ENCODE measurements around the gene MAGI1. TPM values are rescaled to one million over a fixed set of nuclear protein-coding genes. Genes with fewer than 3 reads are reported as not detected.

MAGI1 gene
- total RNA-seq, 1 experiment from 2014 or later: 58.2 TPM

DNA sequence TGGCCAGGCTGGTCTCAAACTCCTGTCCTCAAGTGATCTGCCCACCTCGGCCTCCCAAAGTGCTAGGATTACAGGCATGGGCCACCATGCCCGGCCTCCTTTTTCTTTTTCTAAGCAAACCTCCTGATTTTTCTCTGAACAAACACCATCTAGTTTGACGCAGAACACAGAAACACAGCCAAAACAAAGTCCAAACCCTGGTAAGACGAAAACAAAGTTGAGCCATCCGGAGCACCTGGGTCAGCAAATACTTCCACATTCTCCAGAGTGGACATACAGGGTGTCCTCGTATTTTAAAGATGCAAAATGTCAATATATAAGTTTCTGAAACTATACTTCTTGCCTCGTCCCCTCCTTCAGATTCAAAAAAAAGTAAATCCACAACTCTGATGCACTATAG is 715.8 kb downstream of the MAGI1 start (continued):
- no peak for TF ChIP-seq JAZF1 (CRISPR knock-in tag; IDR thresholded peaks at IDR 0.05)
- no peak for TF ChIP-seq ZBTB21 (CRISPR knock-in tag; IDR thresholded peaks at IDR 0.05; ENCODE audit: borderline replicate concordance)
- TF ChIP-seq ZNF219 (CRISPR knock-in tag; IDR thresholded peaks at IDR 0.05; ENCODE audit: borderline replicate concordance): no peak
- TF ChIP-seq FOXJ3 (CRISPR knock-in tag; IDR thresholded peaks at IDR 0.05; ENCODE audit: borderline replicate concordance): no peak
- TF ChIP-seq, protein P1, sequence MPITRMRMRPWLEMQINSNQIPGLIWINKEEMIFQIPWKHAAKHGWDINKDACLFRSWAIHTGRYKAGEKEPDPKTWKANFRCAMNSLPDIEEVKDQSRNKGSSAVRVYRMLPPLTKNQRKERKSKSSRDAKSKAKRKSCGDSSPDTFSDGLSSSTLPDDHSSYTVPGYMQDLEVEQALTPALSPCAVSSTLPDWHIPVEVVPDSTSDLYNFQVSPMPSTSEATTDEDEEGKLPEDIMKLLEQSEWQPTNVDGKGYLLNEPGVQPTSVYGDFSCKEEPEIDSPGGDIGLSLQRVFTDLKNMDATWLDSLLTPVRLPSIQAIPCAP (CRISPR knock-in tag; IDR thresholded peaks at IDR 0.05): no peak
- no peak for TF ChIP-seq CREB1 (CRISPR knock-in tag; IDR thresholded peaks at IDR 0.05)
- TF ChIP-seq, protein P2, sequence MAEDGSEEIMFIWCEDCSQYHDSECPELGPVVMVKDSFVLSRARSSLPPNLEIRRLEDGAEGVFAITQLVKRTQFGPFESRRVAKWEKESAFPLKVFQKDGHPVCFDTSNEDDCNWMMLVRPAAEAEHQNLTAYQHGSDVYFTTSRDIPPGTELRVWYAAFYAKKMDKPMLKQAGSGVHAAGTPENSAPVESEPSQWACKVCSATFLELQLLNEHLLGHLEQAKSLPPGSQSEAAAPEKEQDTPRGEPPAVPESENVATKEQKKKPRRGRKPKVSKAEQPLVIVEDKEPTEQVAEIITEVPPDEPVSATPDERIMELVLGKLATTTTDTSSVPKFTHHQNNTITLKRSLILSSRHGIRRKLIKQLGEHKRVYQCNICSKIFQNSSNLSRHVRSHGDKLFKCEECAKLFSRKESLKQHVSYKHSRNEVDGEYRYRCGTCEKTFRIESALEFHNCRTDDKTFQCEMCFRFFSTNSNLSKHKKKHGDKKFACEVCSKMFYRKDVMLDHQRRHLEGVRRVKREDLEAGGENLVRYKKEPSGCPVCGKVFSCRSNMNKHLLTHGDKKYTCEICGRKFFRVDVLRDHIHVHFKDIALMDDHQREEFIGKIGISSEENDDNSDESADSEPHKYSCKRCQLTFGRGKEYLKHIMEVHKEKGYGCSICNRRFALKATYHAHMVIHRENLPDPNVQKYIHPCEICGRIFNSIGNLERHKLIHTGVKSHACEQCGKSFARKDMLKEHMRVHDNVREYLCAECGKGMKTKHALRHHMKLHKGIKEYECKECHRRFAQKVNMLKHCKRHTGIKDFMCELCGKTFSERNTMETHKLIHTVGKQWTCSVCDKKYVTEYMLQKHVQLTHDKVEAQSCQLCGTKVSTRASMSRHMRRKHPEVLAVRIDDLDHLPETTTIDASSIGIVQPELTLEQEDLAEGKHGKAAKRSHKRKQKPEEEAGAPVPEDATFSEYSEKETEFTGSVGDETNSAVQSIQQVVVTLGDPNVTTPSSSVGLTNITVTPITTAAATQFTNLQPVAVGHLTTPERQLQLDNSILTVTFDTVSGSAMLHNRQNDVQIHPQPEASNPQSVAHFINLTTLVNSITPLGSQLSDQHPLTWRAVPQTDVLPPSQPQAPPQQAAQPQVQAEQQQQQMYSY (CRISPR knock-in tag; IDR thresholded peaks at IDR 0.05): no peak
- TF ChIP-seq TEAD4 (CRISPR knock-in tag; IDR thresholded peaks at IDR 0.05): no peak

DNA sequence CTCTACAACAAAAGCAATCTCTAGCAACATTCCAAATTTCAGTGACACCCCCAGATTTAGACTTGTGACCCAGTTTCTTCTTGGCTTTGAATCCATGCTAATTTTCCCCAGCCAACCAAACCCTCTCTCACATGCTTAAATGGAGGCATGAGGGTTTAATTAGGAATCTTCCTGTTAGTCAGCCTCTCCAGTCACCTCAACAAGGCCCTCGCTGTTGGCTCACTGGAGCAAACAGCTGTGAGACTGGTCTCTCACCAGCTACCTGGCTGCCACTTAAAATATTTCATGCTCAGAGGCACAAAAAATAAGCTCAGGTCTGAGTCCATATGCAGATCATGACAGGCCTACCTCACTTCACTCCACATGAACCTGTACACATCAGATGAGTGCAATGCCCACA is 720.5 kb downstream of the MAGI1 start:
- ChIA-PET POLR2A (no interaction called here), CTCF (no interaction called here)
- Mint-ChIP-seq H3K9me3 (peaks cover 26% of the 10 kb centered on the region), H3K27me3 (ENCODE audit: low read depth) (peaks cover 20% of the 10 kb centered on the region), H3K27ac (no peak overlapping the region), H3K36me3 (peaks cover 5% of the 10 kb centered on the region; the same call in 1 of the 2 replicates), H3K4me3 (no peak overlapping the region), H3K4me1 (no peaks in the 10 kb centered on the region)
- TF ChIP-seq, protein P3, sequence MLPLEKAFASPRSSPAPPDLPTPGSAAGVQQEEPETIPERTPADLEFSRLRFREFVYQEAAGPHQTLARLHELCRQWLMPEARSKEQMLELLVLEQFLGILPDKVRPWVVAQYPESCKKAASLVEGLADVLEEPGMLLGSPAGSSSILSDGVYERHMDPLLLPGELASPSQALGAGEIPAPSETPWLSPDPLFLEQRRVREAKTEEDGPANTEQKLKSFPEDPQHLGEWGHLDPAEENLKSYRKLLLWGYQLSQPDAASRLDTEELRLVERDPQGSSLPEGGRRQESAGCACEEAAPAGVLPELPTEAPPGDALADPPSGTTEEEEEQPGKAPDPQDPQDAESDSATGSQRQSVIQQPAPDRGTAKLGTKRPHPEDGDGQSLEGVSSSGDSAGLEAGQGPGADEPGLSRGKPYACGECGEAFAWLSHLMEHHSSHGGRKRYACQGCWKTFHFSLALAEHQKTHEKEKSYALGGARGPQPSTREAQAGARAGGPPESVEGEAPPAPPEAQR (CRISPR knock-in tag; IDR thresholded peaks at IDR 0.05): no peak
- TF ChIP-seq, protein P4, sequence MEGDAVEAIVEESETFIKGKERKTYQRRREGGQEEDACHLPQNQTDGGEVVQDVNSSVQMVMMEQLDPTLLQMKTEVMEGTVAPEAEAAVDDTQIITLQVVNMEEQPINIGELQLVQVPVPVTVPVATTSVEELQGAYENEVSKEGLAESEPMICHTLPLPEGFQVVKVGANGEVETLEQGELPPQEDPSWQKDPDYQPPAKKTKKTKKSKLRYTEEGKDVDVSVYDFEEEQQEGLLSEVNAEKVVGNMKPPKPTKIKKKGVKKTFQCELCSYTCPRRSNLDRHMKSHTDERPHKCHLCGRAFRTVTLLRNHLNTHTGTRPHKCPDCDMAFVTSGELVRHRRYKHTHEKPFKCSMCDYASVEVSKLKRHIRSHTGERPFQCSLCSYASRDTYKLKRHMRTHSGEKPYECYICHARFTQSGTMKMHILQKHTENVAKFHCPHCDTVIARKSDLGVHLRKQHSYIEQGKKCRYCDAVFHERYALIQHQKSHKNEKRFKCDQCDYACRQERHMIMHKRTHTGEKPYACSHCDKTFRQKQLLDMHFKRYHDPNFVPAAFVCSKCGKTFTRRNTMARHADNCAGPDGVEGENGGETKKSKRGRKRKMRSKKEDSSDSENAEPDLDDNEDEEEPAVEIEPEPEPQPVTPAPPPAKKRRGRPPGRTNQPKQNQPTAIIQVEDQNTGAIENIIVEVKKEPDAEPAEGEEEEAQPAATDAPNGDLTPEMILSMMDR (IDR thresholded peaks at IDR 0.05): no peak
- TF ChIP-seq NR3C1 (CRISPR knock-in tag; conservative IDR thresholded peaks at IDR 0.05; ENCODE audit: low read depth) (no peak), FOXP1 (CRISPR knock-in tag; IDR thresholded peaks at IDR 0.05; ENCODE audit: borderline replicate concordance) (no peak), SP1 (CRISPR knock-in tag; conservative IDR thresholded peaks at IDR 0.05) (no peak)
- TF ChIP-seq, protein P5, sequence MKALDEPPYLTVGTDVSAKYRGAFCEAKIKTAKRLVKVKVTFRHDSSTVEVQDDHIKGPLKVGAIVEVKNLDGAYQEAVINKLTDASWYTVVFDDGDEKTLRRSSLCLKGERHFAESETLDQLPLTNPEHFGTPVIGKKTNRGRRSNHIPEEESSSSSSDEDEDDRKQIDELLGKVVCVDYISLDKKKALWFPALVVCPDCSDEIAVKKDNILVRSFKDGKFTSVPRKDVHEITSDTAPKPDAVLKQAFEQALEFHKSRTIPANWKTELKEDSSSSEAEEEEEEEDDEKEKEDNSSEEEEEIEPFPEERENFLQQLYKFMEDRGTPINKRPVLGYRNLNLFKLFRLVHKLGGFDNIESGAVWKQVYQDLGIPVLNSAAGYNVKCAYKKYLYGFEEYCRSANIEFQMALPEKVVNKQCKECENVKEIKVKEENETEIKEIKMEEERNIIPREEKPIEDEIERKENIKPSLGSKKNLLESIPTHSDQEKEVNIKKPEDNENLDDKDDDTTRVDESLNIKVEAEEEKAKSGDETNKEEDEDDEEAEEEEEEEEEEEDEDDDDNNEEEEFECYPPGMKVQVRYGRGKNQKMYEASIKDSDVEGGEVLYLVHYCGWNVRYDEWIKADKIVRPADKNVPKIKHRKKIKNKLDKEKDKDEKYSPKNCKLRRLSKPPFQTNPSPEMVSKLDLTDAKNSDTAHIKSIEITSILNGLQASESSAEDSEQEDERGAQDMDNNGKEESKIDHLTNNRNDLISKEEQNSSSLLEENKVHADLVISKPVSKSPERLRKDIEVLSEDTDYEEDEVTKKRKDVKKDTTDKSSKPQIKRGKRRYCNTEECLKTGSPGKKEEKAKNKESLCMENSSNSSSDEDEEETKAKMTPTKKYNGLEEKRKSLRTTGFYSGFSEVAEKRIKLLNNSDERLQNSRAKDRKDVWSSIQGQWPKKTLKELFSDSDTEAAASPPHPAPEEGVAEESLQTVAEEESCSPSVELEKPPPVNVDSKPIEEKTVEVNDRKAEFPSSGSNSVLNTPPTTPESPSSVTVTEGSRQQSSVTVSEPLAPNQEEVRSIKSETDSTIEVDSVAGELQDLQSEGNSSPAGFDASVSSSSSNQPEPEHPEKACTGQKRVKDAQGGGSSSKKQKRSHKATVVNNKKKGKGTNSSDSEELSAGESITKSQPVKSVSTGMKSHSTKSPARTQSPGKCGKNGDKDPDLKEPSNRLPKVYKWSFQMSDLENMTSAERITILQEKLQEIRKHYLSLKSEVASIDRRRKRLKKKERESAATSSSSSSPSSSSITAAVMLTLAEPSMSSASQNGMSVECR (CRISPR knock-in tag; IDR thresholded peaks at IDR 0.05; ENCODE audit: borderline replicate concordance): no peak
- DNase-seq (ENCODE audit: low spot score) (no peak), ATAC-seq (no peak)

All from WTC11 (cell line).